ENCODE data around the gene VSTM1.

VSTM1 gene

GRCh38 chr19:54073829-54074228 is 10.1 kb upstream of the VSTM1 start:
- in situ Hi-C loops (cut with MboI; ENCODE audit: low pct_unique_long_range_greater_than_20kb, low sequenced_read_pairs, unreplicated experiment): no loop called here
- DNase-seq (ENCODE audit: low spot score): peak; percentile 2
- TF ChIP-seq CTCF (IDR thresholded peaks at IDR 0.05; ENCODE audit: extremely low read depth, insufficient read depth, missing control alignments): no peak

GRCh38 chr19:54069470-54069869 is 5.8 kb upstream of the VSTM1 start:
- TF ChIP-seq CTCF (IDR thresholded peaks at IDR 0.05; ENCODE audit: extremely low read depth, insufficient read depth, missing control alignments): no peak
- no peak for DNase-seq (ENCODE audit: low spot score)
- in situ Hi-C loops (cut with MboI; ENCODE audit: low pct_unique_long_range_greater_than_20kb, low sequenced_read_pairs, unreplicated experiment): no loop called here

GRCh38 chr19:54062643-54063042 is 1.1 kb downstream of the VSTM1 start:
- in situ Hi-C loops (cut with MboI; ENCODE audit: low pct_unique_long_range_greater_than_20kb, low sequenced_read_pairs, unreplicated experiment): no loop called here
- DNase-seq (ENCODE audit: low spot score): peak; percentile 2
- TF ChIP-seq CTCF (IDR thresholded peaks at IDR 0.05; ENCODE audit: extremely low read depth, insufficient read depth, missing control alignments): no peak

- peak; percentile 1 for DNase-seq (ENCODE audit: low spot score)
- no peak for TF ChIP-seq CTCF (IDR thresholded peaks at IDR 0.05; ENCODE audit: extremely low read depth, insufficient read depth, missing control alignments)
- in situ Hi-C loops (cut with MboI; ENCODE audit: low pct_unique_long_range_greater_than_20kb, low sequenced_read_pairs, unreplicated experiment): no loop called here
Observed at GRCh38 chr19:54047616-54048015, 16.1 kb downstream of the VSTM1 start.

- in situ Hi-C loops (cut with MboI; ENCODE audit: low pct_unique_long_range_greater_than_20kb, low sequenced_read_pairs, unreplicated experiment): no loop called here
- DNase-seq (ENCODE audit: low spot score): no peak
- no peak for TF ChIP-seq CTCF (IDR thresholded peaks at IDR 0.05; ENCODE audit: extremely low read depth, insufficient read depth, missing control alignments)
Observed at GRCh38 chr19:54045771-54046170, 17.9 kb downstream of the VSTM1 start.

GRCh38 chr19:54042989-54043388 is 20.7 kb downstream of the VSTM1 start:
- no peak for TF ChIP-seq CTCF (IDR thresholded peaks at IDR 0.05; ENCODE audit: extremely low read depth, insufficient read depth, missing control alignments)
- peak; percentile 0 for DNase-seq (ENCODE audit: low spot score)
- in situ Hi-C loops (cut with MboI; ENCODE audit: low pct_unique_long_range_greater_than_20kb, low sequenced_read_pairs, unreplicated experiment): no loop called here

Measured in GM13977 (cell line).